Measurements from ENCODE around the gene TIGIT. TPM values are rescaled to one million over a fixed set of nuclear protein-coding genes. Genes with fewer than 3 reads are reported as not detected.

Gene TIGIT
- total RNA-seq, 1 experiment from 2014 or later: not detected

DNA sequence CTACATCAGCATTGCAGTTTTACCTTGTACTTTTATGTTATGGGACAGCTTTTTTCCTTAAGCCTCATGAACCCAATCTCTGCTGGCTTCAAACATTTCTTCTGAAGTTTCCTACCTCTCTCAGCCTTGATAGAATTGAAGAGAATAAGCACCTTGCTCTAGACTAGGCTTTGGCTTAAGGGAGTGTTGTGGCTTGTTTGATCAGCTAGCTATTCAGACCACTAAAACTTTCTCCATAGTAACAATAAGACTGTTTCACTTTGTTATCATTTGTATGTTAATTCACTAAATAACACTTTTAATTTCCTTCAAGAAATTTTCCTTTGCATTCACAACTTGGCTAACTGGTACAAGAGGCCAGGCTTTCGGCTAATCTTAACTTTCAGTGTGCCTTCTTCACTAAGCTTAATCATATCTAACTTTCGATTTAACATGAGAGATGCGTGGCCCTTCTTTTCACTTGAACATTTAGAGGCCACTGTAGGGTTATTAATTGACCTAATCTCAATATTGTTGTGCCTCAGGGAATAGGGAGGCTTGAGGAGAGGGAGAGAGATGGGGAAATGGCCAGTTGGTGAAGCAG is 8.1 kb upstream of the TIGIT start:
- no peak for DNase-seq
- H3K4me3 ChIP-seq: no peak overlapping the region
- no peaks in the 10 kb centered on the region for H3K27me3 ChIP-seq (ENCODE audit: insufficient read depth, low read depth)
- BruUV-seq (replicated peaks): no TSS peak
- intact Hi-C loops (cut with micrococcal nuclease; ENCODE audit: unreplicated experiment): no loop called here
- TF ChIP-seq, protein P1, sequence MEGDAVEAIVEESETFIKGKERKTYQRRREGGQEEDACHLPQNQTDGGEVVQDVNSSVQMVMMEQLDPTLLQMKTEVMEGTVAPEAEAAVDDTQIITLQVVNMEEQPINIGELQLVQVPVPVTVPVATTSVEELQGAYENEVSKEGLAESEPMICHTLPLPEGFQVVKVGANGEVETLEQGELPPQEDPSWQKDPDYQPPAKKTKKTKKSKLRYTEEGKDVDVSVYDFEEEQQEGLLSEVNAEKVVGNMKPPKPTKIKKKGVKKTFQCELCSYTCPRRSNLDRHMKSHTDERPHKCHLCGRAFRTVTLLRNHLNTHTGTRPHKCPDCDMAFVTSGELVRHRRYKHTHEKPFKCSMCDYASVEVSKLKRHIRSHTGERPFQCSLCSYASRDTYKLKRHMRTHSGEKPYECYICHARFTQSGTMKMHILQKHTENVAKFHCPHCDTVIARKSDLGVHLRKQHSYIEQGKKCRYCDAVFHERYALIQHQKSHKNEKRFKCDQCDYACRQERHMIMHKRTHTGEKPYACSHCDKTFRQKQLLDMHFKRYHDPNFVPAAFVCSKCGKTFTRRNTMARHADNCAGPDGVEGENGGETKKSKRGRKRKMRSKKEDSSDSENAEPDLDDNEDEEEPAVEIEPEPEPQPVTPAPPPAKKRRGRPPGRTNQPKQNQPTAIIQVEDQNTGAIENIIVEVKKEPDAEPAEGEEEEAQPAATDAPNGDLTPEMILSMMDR (conservative IDR thresholded peaks at IDR 0.05): no peak
- no peak for TF ChIP-seq EZH2 (IDR thresholded peaks at IDR 0.05; ENCODE audit: low read depth)
- ChIA-PET POLR2A (ENCODE audit: unreplicated experiment) (no interaction called here), CTCF (no interaction called here)
- H3K4me1 ChIP-seq (replicated peaks; ENCODE audit: insufficient read depth): no peaks in the 10 kb centered on the region
- no peak overlapping the region for H3K4me2 ChIP-seq
- no peaks in the 10 kb centered on the region for H3K79me2 ChIP-seq (ENCODE audit: low read depth)
- H4K20me1 ChIP-seq (ENCODE audit: insufficient read depth): no peaks in the 10 kb centered on the region
- H3K27ac ChIP-seq: no peak overlapping the region
- H2AFZ ChIP-seq: no peak overlapping the region
- H3K36me3 ChIP-seq (ENCODE audit: low read depth): no peaks in the 10 kb centered on the region
- no peaks in the 10 kb centered on the region; the same call in 1 of the 2 replicates for H3K9me2 ChIP-seq (ENCODE audit: insufficient read depth)
- H3F3A ChIP-seq (ENCODE audit: insufficient read depth, low read depth): no peaks in the 10 kb centered on the region
- H3K9me3 ChIP-seq (ENCODE audit: insufficient read depth, low read depth): no peaks in the 10 kb centered on the region

DNA sequence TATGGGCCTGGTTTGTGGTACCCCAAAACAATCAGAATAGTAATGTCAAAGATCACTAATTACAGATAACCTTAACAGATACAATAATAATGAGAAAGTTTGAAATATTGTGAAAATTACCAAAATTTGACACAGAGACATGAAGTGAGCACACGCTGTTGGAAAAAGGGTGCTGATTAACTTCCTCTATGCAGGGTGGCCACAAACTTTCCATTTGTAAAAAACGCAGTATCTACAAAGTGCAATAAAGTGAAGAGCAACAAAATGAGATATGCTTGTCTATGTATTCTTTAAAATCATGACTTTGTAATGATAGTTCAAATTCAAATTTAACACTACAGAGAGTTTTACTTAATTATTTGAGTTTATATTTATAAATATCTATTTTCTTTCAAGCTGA is 7.6 kb upstream of the TIGIT start:
- Histone ChIP-seq H3K4me2 (no peak overlapping the region), H3K4me3 (no peak overlapping the region), H3K4me1 (replicated peaks; ENCODE audit: insufficient read depth) (no peaks in the 10 kb centered on the region), H4K20me1 (ENCODE audit: insufficient read depth) (no peaks in the 10 kb centered on the region), H3K36me3 (ENCODE audit: low read depth) (no peaks in the 10 kb centered on the region), H3F3A (ENCODE audit: insufficient read depth, low read depth) (no peaks in the 10 kb centered on the region), H3K27ac (no peak overlapping the region), H3K9me3 (ENCODE audit: insufficient read depth, low read depth) (no peaks in the 10 kb centered on the region), H2AFZ (no peak overlapping the region), H3K27me3 (ENCODE audit: insufficient read depth, low read depth) (no peaks in the 10 kb centered on the region), H3K9me2 (ENCODE audit: insufficient read depth) (no peaks in the 10 kb centered on the region; the same call in 1 of the 2 replicates), H3K79me2 (ENCODE audit: low read depth) (no peaks in the 10 kb centered on the region)
- CTCF ChIA-PET: interaction anchor here (0.6 kb wide), 1 partner anchor 448 kb away, joined by 7 read pairs; no protein-coding TSS in a partner anchor
- no peak for DNase-seq
- BruUV-seq (replicated peaks): no TSS peak
- TF ChIP-seq, protein P1 (conservative IDR thresholded peaks at IDR 0.05): no peak
- TF ChIP-seq EZH2 (IDR thresholded peaks at IDR 0.05; ENCODE audit: low read depth): no peak
- POLR2A ChIA-PET (ENCODE audit: unreplicated experiment): no interaction called here
- intact Hi-C loops (cut with micrococcal nuclease; ENCODE audit: unreplicated experiment): no loop called here

DNA sequence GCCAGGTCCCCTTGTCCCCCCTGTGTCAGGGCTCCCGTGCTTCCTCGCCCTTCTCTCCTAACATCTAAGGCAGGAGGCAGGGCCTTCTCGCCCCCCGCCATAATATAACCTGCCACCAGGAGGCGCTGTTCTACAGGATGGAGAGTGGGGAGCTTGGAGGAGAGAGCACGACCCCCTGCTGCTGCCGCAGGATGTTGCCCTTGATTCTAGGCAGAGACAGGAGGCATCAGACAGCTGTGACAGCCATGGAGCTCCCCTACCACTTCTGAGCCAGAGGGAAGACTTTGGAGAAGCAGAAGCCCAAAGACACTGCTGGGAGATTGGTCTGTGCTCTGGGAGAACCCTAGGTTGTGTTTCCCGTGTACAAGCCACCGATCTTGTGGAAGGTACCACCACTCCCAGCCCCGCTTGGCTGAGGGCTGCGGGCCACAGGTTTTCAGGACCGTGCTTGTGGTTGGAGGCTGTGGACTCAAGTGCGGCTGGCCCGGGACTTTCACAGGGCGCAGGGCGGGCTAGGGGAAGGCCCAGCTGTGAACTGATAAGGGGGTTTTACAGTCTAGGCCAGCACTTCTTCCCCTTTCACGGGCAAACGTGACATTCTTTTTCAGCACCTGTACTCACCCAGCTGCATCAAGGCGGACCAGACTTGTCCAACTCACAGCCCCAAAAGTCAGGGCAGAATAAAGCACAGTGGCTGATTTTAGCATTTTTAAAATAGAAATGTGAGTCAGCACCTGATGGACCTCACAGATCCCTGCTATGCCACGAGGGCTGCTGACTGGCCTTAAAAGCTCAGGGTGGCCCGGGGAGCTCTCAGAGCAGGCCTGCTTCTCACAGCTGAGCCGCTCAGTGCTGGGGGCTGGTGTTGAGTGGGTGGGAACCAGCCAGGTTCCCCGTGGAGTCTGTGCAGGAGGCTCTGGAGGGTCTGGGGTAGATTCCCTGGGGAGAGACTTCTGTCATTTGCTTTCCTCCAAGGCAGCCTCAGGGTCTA is 2.6 kb upstream of the TIGIT start:
- H3K4me2 ChIP-seq: no peak overlapping the region
- no peaks in the 10 kb centered on the region for H3K36me3 ChIP-seq (ENCODE audit: low read depth)
- no peaks in the 10 kb centered on the region; the same call in 1 of the 2 replicates for H3K9me2 ChIP-seq (ENCODE audit: insufficient read depth)
- CTCF ChIA-PET: interaction anchor here (0.7 to 1.2 kb wide), 2 partner anchors 34 to 466 kb away, joined by 3 read pairs; no protein-coding TSS in a partner anchor
- no peak overlapping the region for H3K4me3 ChIP-seq
- no peaks in the 10 kb centered on the region for H3K9me3 ChIP-seq (ENCODE audit: insufficient read depth, low read depth)
- TF ChIP-seq, protein P1 (conservative IDR thresholded peaks at IDR 0.05): peak; percentile 88
- no peak for TF ChIP-seq EZH2 (IDR thresholded peaks at IDR 0.05; ENCODE audit: low read depth)
- H3K4me1 ChIP-seq (replicated peaks; ENCODE audit: insufficient read depth): no peaks in the 10 kb centered on the region
- intact Hi-C loops (cut with micrococcal nuclease; ENCODE audit: unreplicated experiment): no loop called here
- H3F3A ChIP-seq (ENCODE audit: insufficient read depth, low read depth): no peaks in the 10 kb centered on the region
- H3K27ac ChIP-seq: no peak overlapping the region
- H3K79me2 ChIP-seq (ENCODE audit: low read depth): no peaks in the 10 kb centered on the region
- H3K27me3 ChIP-seq (ENCODE audit: insufficient read depth, low read depth): no peaks in the 10 kb centered on the region
- POLR2A ChIA-PET (ENCODE audit: unreplicated experiment): no interaction called here
- no peak overlapping the region for H2AFZ ChIP-seq
- no peaks in the 10 kb centered on the region for H4K20me1 ChIP-seq (ENCODE audit: insufficient read depth)
- no TSS peak for BruUV-seq (replicated peaks)
- peak in 1 of 2 experiments; percentile 53 for DNase-seq

All from PC-9 (cell line).